HepG2 (cell line): Measurements from ENCODE around the gene CENPP. TPM values are rescaled to one million over a fixed set of nuclear protein-coding genes. Genes with fewer than 3 reads are reported as not detected.
A peak's percentile ranks its signal among the peaks of the same experiment; 100 is the strongest.

Source experiments
- ATAC-seq: fragments of 200-7000 bp; cut with Tn5 transposase; 3 replicates; pipeline ENCODE4 v1.9.1; 2020; ENCODE audit warnings: mild to moderate bottlenecking, moderate library complexity
- BruUV-seq: library from RNA; stranded (reverse); fragments of 400-500 nt; replicated peaks from 2 replicates; lab custom pipeline; 2021; lab: Mats Ljungman, UMichigan
- CTCF ChIA-PET: fragments of 300-600 bp; formaldehyde crosslinking; extraction: SDS; loops from one replicate; lab custom pipeline; 2021; ENCODE audit warnings: low total read pairs, inconsistent platforms, low intra/inter-chr PET ratio; lab: Yijun Ruan, JAX
- POLR2A ChIA-PET: fragments of 350-600 bp; sonication (Branson Sonifier 250); formaldehyde crosslinking; loops from one replicate; lab custom pipeline; 2020; ENCODE audit warnings: antibody characterized with exemption, inconsistent platforms; lab: Yijun Ruan, JAX
- DNase-seq: peaks from one replicate; pipeline ENCODE4 v3.0.0-alpha.2; 2015; ENCODE audit warnings: low spot score
- FAIRE-seq: peaks from 3 replicates; lab custom pipeline; 2011; peaks lifted over from hg19 to GRCh38; lab: Jason Lieb, UNC
- H2AFZ ChIP-seq: one replicate; pipeline ENCODE4 v1.6.1; 2011; ENCODE audit warnings: low read length, inconsistent platforms
- H3K27ac ChIP-seq: fragments of 300-600 bp; 3 replicates; pipeline ENCODE4 v1.8.0; 2011; ENCODE audit warnings: mixed run types, mild to moderate bottlenecking, mixed read lengths, low read length, inconsistent platforms; ENCODE audit not compliant: insufficient read depth; ENCODE audit errors: extremely low read length
- H3K27me3 ChIP-seq, 2 experiments: fragments of 200-600 bp in 1 of 2; 2 replicates in 1 of 2; 3 replicates in 1 of 2; pipeline versions ENCODE4 v1.6.0 to v1.8.0; 2011; ENCODE audit warnings: low read length in 2 of 2, mild to moderate bottlenecking in 2 of 2, moderate library complexity in 2 of 2, inconsistent platforms in 1 of 2; ENCODE audit not compliant: insufficient read depth in 2 of 2, control insufficient read depth in 1 of 2
- H3K36me3 ChIP-seq, 2 experiments: fragments of 200-600 bp in 1 of 2; replicated peaks in 1 of 2; 2 replicates in 1 of 2; 3 replicates in 1 of 2; pipeline versions ENCODE4 v1.5.1 to v1.8.0; 2011; ENCODE audit warnings: low read length in 2 of 2, inconsistent platforms in 1 of 2; ENCODE audit not compliant: insufficient read depth in 2 of 2, control insufficient read depth in 1 of 2
- H3K4me1 ChIP-seq: 2 replicates; pipeline ENCODE4 v1.5.1; 2012; ENCODE audit warnings: low read length, inconsistent platforms; ENCODE audit not compliant: insufficient read depth
- H3K4me2 ChIP-seq: 2 replicates; pipeline ENCODE4 v1.6.0; 2011; ENCODE audit warnings: low read depth, low read length, inconsistent platforms
- H3K4me3 ChIP-seq, 3 experiments: fragments of 200-600 bp in 1 of 3; sonication (generic), shearing (Covaris generic) in 1 of 3; replicated peaks in 1 of 3; 2 replicates each; pipeline ENCODE4 v1.5.1; 2011 to 2016; ENCODE audit warnings: low read length in 3 of 3, inconsistent platforms in 2 of 3, low read depth in 2 of 3, mild to moderate bottlenecking in 2 of 3, control low read depth in 1 of 3, mixed read lengths in 1 of 3; ENCODE audit not compliant: insufficient read depth in 1 of 3
- H3K79me2 ChIP-seq: one replicate; pipeline ENCODE4 v1.6.1; 2011; ENCODE audit warnings: low read length, inconsistent platforms; ENCODE audit not compliant: insufficient read depth
- H3K9ac ChIP-seq: 2 replicates; pipeline ENCODE4 v1.6.0; 2011; ENCODE audit warnings: mild to moderate bottlenecking, low read depth, low read length, inconsistent platforms; ENCODE audit not compliant: insufficient read depth
- H3K9me3 ChIP-seq: 2 replicates; pipeline ENCODE4 v1.5.1; 2012; ENCODE audit warnings: mild to moderate bottlenecking, low read length
- H4K20me1 ChIP-seq: 2 replicates; pipeline ENCODE4 v1.6.0; 2011; ENCODE audit warnings: inconsistent platforms, mild to moderate bottlenecking, low read length, moderate library complexity; ENCODE audit not compliant: insufficient read depth
- BRF2 ChIP-seq: sonication (generic); formaldehyde crosslinking; IDR thresholded peaks from 2 replicates; pipeline ENCODE4 v1.8.1; 2022; ENCODE audit warnings: mild to moderate bottlenecking, missing genetic modification reagents
- CTCF ChIP-seq: sonication (generic); formaldehyde crosslinking; IDR thresholded peaks from 2 replicates; pipeline ENCODE4 v1.5.0; 2020; ENCODE audit warnings: mild to moderate bottlenecking, missing genetic modification reagents, moderate library complexity
- FOXK1 ChIP-seq: sonication (generic); formaldehyde crosslinking; IDR thresholded peaks from 2 replicates; pipeline ENCODE4 v1.4.0; 2020; ENCODE audit warnings: low read depth, missing genetic modification reagents, borderline replicate concordance
- HDAC6 ChIP-seq: fragments of 200-600 bp; sonication (generic); IDR thresholded peaks from 2 replicates; pipeline ENCODE4 v1.7.0; 2017; ENCODE audit warnings: mild to moderate bottlenecking, antibody characterized with exemption, low read length, low read depth
- KDM4B ChIP-seq: sonication (generic); formaldehyde crosslinking; IDR thresholded peaks from 2 replicates; pipeline ENCODE4 v1.4.0; 2020; ENCODE audit warnings: missing genetic modification reagents
- STAG1 ChIP-seq: sonication (generic); formaldehyde crosslinking; IDR thresholded peaks from 2 replicates; pipeline ENCODE4 v1.4.0; 2020; ENCODE audit warnings: missing genetic modification reagents
- TIGD3 ChIP-seq: sonication (generic); formaldehyde crosslinking; IDR thresholded peaks from 2 replicates; pipeline ENCODE4 v1.5.1; 2020; ENCODE audit warnings: mild to moderate bottlenecking, missing genetic modification reagents, borderline replicate concordance
- ZNF597 ChIP-seq: sonication (generic); formaldehyde crosslinking; IDR thresholded peaks from 2 replicates; pipeline ENCODE4 v1.5.0; 2020; ENCODE audit warnings: missing genetic modification reagents
- ZNF776 ChIP-seq: sonication (generic); formaldehyde crosslinking; IDR thresholded peaks from 2 replicates; pipeline ENCODE4 v1.4.0; 2020; ENCODE audit warnings: mild to moderate bottlenecking, missing genetic modification reagents
- WGBS: methylation state at CpG from one replicate; pipeline ENCODE4 v1.1.6; 2017; ENCODE audit warnings: low lambda C conversion rate; 5-methylcytosine and 5-hydroxymethylcytosine counted together
- in situ Hi-C: cut with HindIII; loops from 2 replicates; pipeline ENCODE4 v1.10.0; 2017; ENCODE audit warnings: low pct_unique_long_range_greater_than_20kb; ENCODE audit not compliant: extremely low pct_ligation_motif_present
- intact Hi-C: fragments of 100-400 bp; cut with micrococcal nuclease; formaldehyde crosslinking; loops from one replicate; pipeline ENCODE4 v1.10.0; 2022; ENCODE audit not compliant: unreplicated experiment
- polyA plus RNA-seq, 8 experiments: library from polyadenylated mRNA; depleted of rRNA in 3 of 8; stranded (reverse) in 7 of 8; unstranded in 1 of 8; fragments of >200 nt; fragmentation: Illumina TruSeq in 4 of 8; extraction: Trizol in 4 of 8; gene quantifications; 2 replicates each; pipeline versions ENCODE4 v1.2.1 to v1.2.3, GENCODE V29; 2011 to 2016; ENCODE audit warnings: low read depth in 4 of 8, missing spikeins in 1 of 8, mixed read lengths in 1 of 8; ENCODE audit not compliant: insufficient read depth in 1 of 8
- total RNA-seq, 5 experiments: library from RNA; depleted of rRNA; stranded (reverse); fragments of >200 nt; fragmentation: Illumina TruSeq; extraction: Trizol; gene quantifications; 2 replicates each; pipeline ENCODE4 v1.2.3, GENCODE V29; 2016; ENCODE audit warnings: low read depth in 1 of 5

CENPP gene
- total and polyA plus RNA-seq, 2 of the 13 experiments (the other 11 are each of a cell fraction or from before 2014, with no cell fraction given) = 2.0 to 11.4 TPM

GRCh38 chr9:92328225-92328624 is 2.5 kb downstream of the CENPP start:
- intact Hi-C loops = no loop called here
- no TSS peak for BruUV-seq
- TF ChIP-seq CTCF (CRISPR knock-in tag) (peak; percentile 41), ZNF597 (CRISPR knock-in tag) (no peak), STAG1 (CRISPR knock-in tag) (peak; percentile 34)
- CTCF ChIA-PET = no interaction called here
- no peak overlapping the region for H3K9ac ChIP-seq
- FAIRE-seq = peak; percentile 61
- H3K9me3 ChIP-seq = no peaks in the 10 kb centered on the region
- H3K4me1 ChIP-seq = peaks cover 35% of the 10 kb centered on the region
- WGBS = 57% methylated on average over 2 of the region's 2 CpGs
- H3K36me3 ChIP-seq = 0 out of 5 replicates have a peak, but pooled peaks cover 0 to under 1% of the 10 kb centered on the region in 2 experiments
- H2AFZ ChIP-seq = no peak overlapping the region
- no peaks in the 10 kb centered on the region; a peak in 1 of 5 replicates for H3K27me3 ChIP-seq
- no peak overlapping the region for H3K27ac ChIP-seq
- no peaks in the 10 kb centered on the region for H4K20me1 ChIP-seq
- H3K4me3 ChIP-seq = no peak overlapping the region
- ATAC-seq = no peak
- in situ Hi-C loops = loop anchor here (10.0 kb wide), 1 partner anchor 307 kb away; no protein-coding TSS in a partner anchor
- no peak overlapping the region for H3K4me2 ChIP-seq
- POLR2A ChIA-PET = no interaction called here
- H3K79me2 ChIP-seq = peaks cover 25% of the 10 kb centered on the region
- DNase-seq = peak; percentile 28

- H2AFZ ChIP-seq = no peak overlapping the region
- no peak overlapping the region for H3K27ac ChIP-seq
- no peaks in the 10 kb centered on the region for H3K9me3 ChIP-seq
- H3K27me3 ChIP-seq = no peaks in the 10 kb centered on the region
- H3K9ac ChIP-seq = no peak overlapping the region
- peaks cover 0 to 5% of the 10 kb centered on the region in 2 experiments; a peak in 2 of 5 replicates for H3K36me3 ChIP-seq
- H3K79me2 ChIP-seq = no peaks in the 10 kb centered on the region
- intact Hi-C loops = no loop called here
- in situ Hi-C loops = no loop called here
- CTCF ChIA-PET = no interaction called here
- no peak overlapping the region for H3K4me2 ChIP-seq
- H4K20me1 ChIP-seq = no peaks in the 10 kb centered on the region
- BruUV-seq = no TSS peak
- H3K4me1 ChIP-seq = peaks cover 7% of the 10 kb centered on the region
- TF ChIP-seq TIGD3 (CRISPR knock-in tag) (no peak), HDAC6 (no peak), ZNF776 (CRISPR knock-in tag) (no peak), BRF2 (CRISPR knock-in tag) (no peak), KDM4B (CRISPR knock-in tag) (no peak), FOXK1 (CRISPR knock-in tag) (no peak)
- no peak overlapping the region for H3K4me3 ChIP-seq
- DNase-seq (no peak), ATAC-seq (no peak), FAIRE-seq (no peak)
- POLR2A ChIA-PET = no interaction called here
- 93% methylated on average over 3 of the region's 3 CpGs for WGBS
Measured at GRCh38 chr9:92332577-92333281, 7.0 kb downstream of the CENPP start.
